Chondrocyte (in vitro differentiated cells): ENCODE data around the gene NCOA3. TPM values are rescaled to one million over a fixed set of nuclear protein-coding genes. Genes with fewer than 3 reads are reported as not detected.
"Not testable (repeated sequence)": the region's sequence is repeated elsewhere in the genome, so short reads cannot be mapped to it uniquely, and the experiment has no call there.

Experiments
- DNase-seq: peaks from one replicate; pipeline ENCODE4 v3.0.0; 2021; ENCODE audit warnings: mixed read lengths, low spot score
- H3K27ac Mint-ChIP-seq: one replicate; pipeline ENCODE4 v1.8.0; 2021; ENCODE audit warnings: mild to moderate bottlenecking, moderate library complexity, mixed read lengths; ENCODE audit not compliant: unreplicated experiment
- H3K27me3 Mint-ChIP-seq: 2 replicates; pipeline ENCODE4 v1.8.0; 2021; ENCODE audit warnings: low read depth, mixed read lengths
- H3K36me3 Mint-ChIP-seq: 2 replicates; pipeline ENCODE4 v1.8.0; 2021; ENCODE audit warnings: low read depth, mixed read lengths
- H3K4me1 Mint-ChIP-seq: 2 replicates; pipeline ENCODE4 v1.8.0; 2021; ENCODE audit warnings: low read depth, mild to moderate bottlenecking, mixed read lengths
- H3K4me3 Mint-ChIP-seq: one replicate; pipeline ENCODE4 v1.8.0; 2021; ENCODE audit warnings: mild to moderate bottlenecking, moderate library complexity, mixed read lengths; ENCODE audit not compliant: unreplicated experiment
- H3K9me3 Mint-ChIP-seq: 2 replicates; pipeline ENCODE4 v1.8.0; 2021; ENCODE audit warnings: low read depth, mixed read lengths
- total RNA-seq: library from RNA; stranded (reverse); gene quantifications from 3 replicates; pipeline ENCODE4 v1.2.1, GENCODE V29; 2021
- TF ChIP-seq, protein P1 (sequence below): fragments of 200-600 bp; sonication (generic); IDR thresholded peaks from 2 replicates; pipeline ENCODE4 v1.5.0; 2021; ENCODE audit warnings: antibody characterized with exemption, mild to moderate bottlenecking, moderate library complexity

The NCOA3 gene
- total RNA-seq, 1 donor from 2014 or later = 45.2 TPM

DNA sequence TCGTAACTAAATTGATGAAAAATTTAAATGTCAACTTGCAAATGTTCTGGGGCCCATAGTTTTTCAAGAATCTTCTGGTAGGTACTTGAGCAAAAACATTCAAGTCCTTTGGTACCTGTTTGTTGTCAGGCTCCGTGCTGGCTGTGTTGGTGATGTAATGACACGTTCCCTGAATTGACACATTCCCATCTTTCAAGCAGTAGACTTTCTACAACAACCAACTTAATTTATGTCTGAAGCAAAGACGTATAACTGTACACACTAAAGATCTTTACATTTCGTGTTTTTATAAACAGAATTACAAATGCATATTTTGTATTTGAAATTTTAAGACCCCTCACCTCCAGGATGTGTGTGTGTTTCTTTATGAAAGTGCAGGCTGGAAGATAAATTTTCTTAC lies 49.5 kb downstream of the NCOA3 start:
- TF ChIP-seq, protein P1, sequence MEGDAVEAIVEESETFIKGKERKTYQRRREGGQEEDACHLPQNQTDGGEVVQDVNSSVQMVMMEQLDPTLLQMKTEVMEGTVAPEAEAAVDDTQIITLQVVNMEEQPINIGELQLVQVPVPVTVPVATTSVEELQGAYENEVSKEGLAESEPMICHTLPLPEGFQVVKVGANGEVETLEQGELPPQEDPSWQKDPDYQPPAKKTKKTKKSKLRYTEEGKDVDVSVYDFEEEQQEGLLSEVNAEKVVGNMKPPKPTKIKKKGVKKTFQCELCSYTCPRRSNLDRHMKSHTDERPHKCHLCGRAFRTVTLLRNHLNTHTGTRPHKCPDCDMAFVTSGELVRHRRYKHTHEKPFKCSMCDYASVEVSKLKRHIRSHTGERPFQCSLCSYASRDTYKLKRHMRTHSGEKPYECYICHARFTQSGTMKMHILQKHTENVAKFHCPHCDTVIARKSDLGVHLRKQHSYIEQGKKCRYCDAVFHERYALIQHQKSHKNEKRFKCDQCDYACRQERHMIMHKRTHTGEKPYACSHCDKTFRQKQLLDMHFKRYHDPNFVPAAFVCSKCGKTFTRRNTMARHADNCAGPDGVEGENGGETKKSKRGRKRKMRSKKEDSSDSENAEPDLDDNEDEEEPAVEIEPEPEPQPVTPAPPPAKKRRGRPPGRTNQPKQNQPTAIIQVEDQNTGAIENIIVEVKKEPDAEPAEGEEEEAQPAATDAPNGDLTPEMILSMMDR = no peak

DNA sequence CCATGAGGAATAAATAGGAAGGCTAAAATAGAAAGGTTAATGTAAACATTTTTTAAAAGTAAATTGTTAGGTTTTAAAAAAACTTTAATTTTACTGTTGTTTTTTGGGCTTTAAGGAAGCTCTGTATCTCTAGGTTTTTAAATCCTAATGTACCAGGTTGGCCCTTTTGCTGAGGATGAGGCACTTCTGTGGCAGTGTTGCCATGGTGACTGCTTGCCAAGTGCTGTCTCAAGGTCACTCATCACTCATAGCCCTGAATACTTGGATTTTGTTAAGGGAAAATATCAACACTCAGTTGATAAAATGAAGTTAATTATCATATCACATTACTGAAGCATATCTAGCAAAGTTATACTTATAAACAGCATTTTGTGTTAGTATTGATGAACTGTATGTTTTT lies 50.2 kb downstream of the NCOA3 start:
- no peaks in the 10 kb centered on the region for H3K27me3 Mint-ChIP-seq

More for the DNA sequence above, 49.5 kb downstream of the NCOA3 start:
- Mint-ChIP-seq H3K36me3 (peaks cover 1% of the 10 kb centered on the region), H3K27me3 (no peaks in the 10 kb centered on the region), H3K27ac (no peak overlapping the region), H3K9me3 (no peaks in the 10 kb centered on the region), H3K4me1 (peaks cover 19% of the 10 kb centered on the region), H3K4me3 (no peak overlapping the region)
- DNase-seq = no peak

GRCh38 chr20:47552996-47553395 lies 51.3 kb downstream of the NCOA3 start:
- H3K9me3 Mint-ChIP-seq = no peaks in the 10 kb centered on the region
- no peaks in the 10 kb centered on the region for H3K27me3 Mint-ChIP-seq
- DNase-seq = no peak
- H3K27ac Mint-ChIP-seq = no peak overlapping the region
- no peak overlapping the region for H3K4me3 Mint-ChIP-seq
- H3K36me3 Mint-ChIP-seq = peaks cover 1% of the 10 kb centered on the region
- H3K4me1 Mint-ChIP-seq = peaks cover 27% of the 10 kb centered on the region
- TF ChIP-seq, protein P1 = no peak

More for the DNA sequence above, 50.2 kb downstream of the NCOA3 start:
- no peak for DNase-seq
- H3K36me3 Mint-ChIP-seq = peaks cover 1% of the 10 kb centered on the region
- no peaks in the 10 kb centered on the region for H3K9me3 Mint-ChIP-seq
- no peak overlapping the region for H3K27ac Mint-ChIP-seq
- H3K4me3 Mint-ChIP-seq = no peak overlapping the region
- H3K4me1 Mint-ChIP-seq = peaks cover 19% of the 10 kb centered on the region
- TF ChIP-seq, protein P1 = no peak

GRCh38 chr20:47553594-47554235 lies 52.0 kb downstream of the NCOA3 start:
- DNase-seq, H3K4me3 Mint-ChIP-seq, H3K27me3 Mint-ChIP-seq, H3K36me3 Mint-ChIP-seq, H3K27ac Mint-ChIP-seq, H3K9me3 Mint-ChIP-seq: not testable (repeated sequence)
- H3K4me1 Mint-ChIP-seq = peaks cover 32% of the 10 kb centered on the region

- not testable (repeated sequence) for H3K9me3 Mint-ChIP-seq
These were observed 52.6 kb downstream of the NCOA3 start for GRCh38 chr20:47554283-47554682.

GRCh38 chr20:47557218-47557617 lies 55.5 kb downstream of the NCOA3 start:
- no peak for DNase-seq
- Mint-ChIP-seq H3K9me3 (no peaks in the 10 kb centered on the region), H3K4me3 (no peak overlapping the region), H3K36me3 (peaks cover 1% of the 10 kb centered on the region), H3K27ac (no peak overlapping the region), H3K27me3 (no peaks in the 10 kb centered on the region), H3K4me1 (peaks cover 46% of the 10 kb centered on the region)
- TF ChIP-seq, protein P1 = no peak

More at GRCh38 chr20:47554283-47554682, 52.6 kb downstream of the NCOA3 start:
- H3K4me3 Mint-ChIP-seq, DNase-seq, H3K36me3 Mint-ChIP-seq, H3K27me3 Mint-ChIP-seq, H3K27ac Mint-ChIP-seq: not testable (repeated sequence)
- peaks cover 38% of the 10 kb centered on the region for H3K4me1 Mint-ChIP-seq
